GM12878 (cell line): ENCODE measurements around the gene MTX1. TPM values are rescaled to one million over a fixed set of nuclear protein-coding genes. Genes with fewer than 3 reads are reported as not detected.
A peak's percentile ranks its signal among the peaks of the same experiment; 100 is the strongest.

Experiments used
- EGR1 ChIP-seq, 2 experiments: IDR thresholded peaks; 1 replicate in 1 of 2; 2 replicates in 1 of 2; pipeline ENCODE4 v1.6.1; 2011 to 2012; ENCODE audit warnings: low read depth in 2 of 2, low read length in 2 of 2, borderline replicate concordance in 1 of 2, mild to moderate bottlenecking in 1 of 2, moderate library complexity in 1 of 2
- FOXM1 ChIP-seq: IDR thresholded peaks from 2 replicates; pipeline ENCODE4 v1.6.1; 2012; ENCODE audit warnings: low read depth, mild to moderate bottlenecking, inconsistent platforms, low read length, moderate library complexity
- NRF1 ChIP-seq: conservative IDR thresholded peaks from 2 replicates; pipeline ENCODE4 v1.6.1; 2011; ENCODE audit warnings: mild to moderate bottlenecking, low read depth, low read length, improper control_type of control experiment
- RB1 ChIP-seq: fragments of 450-650 bp; formaldehyde crosslinking; IDR thresholded peaks from 2 replicates; pipeline ENCODE4 v1.6.1; 2017; ENCODE audit warnings: mild to moderate bottlenecking, borderline replicate concordance
- RELA ChIP-seq: fragments of 450-650 bp; IDR thresholded peaks from 2 replicates; pipeline ENCODE4 v1.8.0; 2014; ENCODE audit warnings: borderline replicate concordance; ENCODE audit not compliant: partially characterized antibody
- SMC3 ChIP-seq: IDR thresholded peaks from 2 replicates; pipeline ENCODE4 v1.6.1; 2011; ENCODE audit warnings: low read length, improper control_type of control experiment, borderline replicate concordance
- TCF3 ChIP-seq: IDR thresholded peaks from 2 replicates; pipeline ENCODE4 v1.6.1; 2012; ENCODE audit warnings: low read depth, mild to moderate bottlenecking, low read length, borderline replicate concordance; ENCODE audit not compliant: insufficient read depth
- ZZZ3 ChIP-seq: IDR thresholded peaks from 2 replicates; pipeline ENCODE4 v1.6.1; 2011; ENCODE audit warnings: low read depth; ENCODE audit not compliant: control insufficient read depth, insufficient read length
- polyA plus RNA-seq, 11 experiments: library from polyadenylated mRNA; depleted of rRNA in 4 of 11; unstranded in 6 of 11; stranded (reverse) in 5 of 11; fragments of >200 nt; fragmentation: Nextera tagmentation in 4 of 11; fragmentation: Illumina TruSeq in 1 of 11; extraction: Ambion mirVana in 4 of 11; extraction: Trizol in 1 of 11; gene quantifications; 1 replicate in 1 of 11; 2 replicates in 10 of 11; pipeline versions ENCODE4 v1.2.1 to v1.2.3, GENCODE V29; 2011 to 2016; ENCODE audit warnings: inconsistent platforms in 2 of 11, missing spikeins in 2 of 11, low read depth in 1 of 11
- total RNA-seq, 4 experiments: library from RNA; depleted of rRNA in 3 of 4; stranded (reverse); fragments of >200 nt in 3 of 4; fragmentation: Illumina TruSeq in 1 of 4; extraction: Trizol in 1 of 4; gene quantifications; 2 replicates each; pipeline versions ENCODE4 v1.2.1 to v1.2.3, GENCODE V29; 2013 to 2021
- TF ChIP-seq, protein P1 (sequence below): IDR thresholded peaks from 2 replicates; pipeline ENCODE4 v1.6.1; 2012; ENCODE audit warnings: low read depth, low read length, improper control_type of control experiment
- TF ChIP-seq, protein P2 (sequence below): fragments of 450-650 bp; IDR thresholded peaks from 2 replicates; pipeline ENCODE4 v1.6.1; 2018; ENCODE audit warnings: mild to moderate bottlenecking, low read depth, moderate library complexity; ENCODE audit not compliant: partially characterized antibody
- TF ChIP-seq, protein P3 (sequence below): fragments of 450-650 bp; IDR thresholded peaks from 2 replicates; pipeline ENCODE4 v1.6.1; 2016; ENCODE audit warnings: mild to moderate bottlenecking, moderate library complexity, borderline replicate concordance
- TF ChIP-seq, protein P4 (sequence below): fragments of 450-650 bp; formaldehyde crosslinking; IDR thresholded peaks from 2 replicates; pipeline ENCODE4 v1.4.0; 2022; ENCODE audit warnings: mild to moderate bottlenecking, moderate library complexity
- TF ChIP-seq, protein P5 (sequence below): fragments of 450-650 bp; IDR thresholded peaks from 2 replicates; pipeline ENCODE4 v1.6.1; 2017; ENCODE audit warnings: mild to moderate bottlenecking

The MTX1 gene
- total and polyA plus RNA-seq, 10 of the 15 experiments (the other 5 are each of a cell fraction or from before 2014, with no cell fraction given), result 15.8 to 92.0 (median 49.1) TPM

DNA sequence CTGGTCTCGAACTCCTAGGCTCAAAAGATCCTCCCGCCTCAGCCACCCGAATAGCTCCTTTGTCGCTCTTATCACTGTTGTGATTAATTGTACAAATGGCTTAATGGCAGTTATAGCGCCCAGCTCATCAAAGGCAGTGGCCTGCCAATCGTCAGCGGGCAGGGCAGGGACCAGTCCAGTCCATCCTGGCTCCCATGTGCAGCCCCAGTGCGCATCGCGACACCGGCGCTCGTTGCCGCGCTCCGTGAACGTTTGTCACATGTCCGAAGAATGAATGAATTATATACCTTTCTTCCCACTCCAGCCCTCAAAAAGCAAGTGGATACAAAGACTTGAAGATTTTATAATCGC lies 18.4 kb downstream of the MTX1 start (continued):
- TF ChIP-seq TCF3, result no peak
- TF ChIP-seq, protein P1, sequence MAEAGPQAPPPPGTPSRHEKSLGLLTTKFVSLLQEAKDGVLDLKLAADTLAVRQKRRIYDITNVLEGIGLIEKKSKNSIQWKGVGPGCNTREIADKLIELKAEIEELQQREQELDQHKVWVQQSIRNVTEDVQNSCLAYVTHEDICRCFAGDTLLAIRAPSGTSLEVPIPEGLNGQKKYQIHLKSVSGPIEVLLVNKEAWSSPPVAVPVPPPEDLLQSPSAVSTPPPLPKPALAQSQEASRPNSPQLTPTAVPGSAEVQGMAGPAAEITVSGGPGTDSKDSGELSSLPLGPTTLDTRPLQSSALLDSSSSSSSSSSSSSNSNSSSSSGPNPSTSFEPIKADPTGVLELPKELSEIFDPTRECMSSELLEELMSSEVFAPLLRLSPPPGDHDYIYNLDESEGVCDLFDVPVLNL, result no peak
- no peak for TF ChIP-seq EGR1 (IDR thresholded peaks at IDR 0.05; ENCODE audit: borderline replicate concordance in 1 of 2, low read depth in 2 of 2, low read length in 2 of 2)
- TF ChIP-seq ZZZ3, result no peak
- TF ChIP-seq, protein P2, sequence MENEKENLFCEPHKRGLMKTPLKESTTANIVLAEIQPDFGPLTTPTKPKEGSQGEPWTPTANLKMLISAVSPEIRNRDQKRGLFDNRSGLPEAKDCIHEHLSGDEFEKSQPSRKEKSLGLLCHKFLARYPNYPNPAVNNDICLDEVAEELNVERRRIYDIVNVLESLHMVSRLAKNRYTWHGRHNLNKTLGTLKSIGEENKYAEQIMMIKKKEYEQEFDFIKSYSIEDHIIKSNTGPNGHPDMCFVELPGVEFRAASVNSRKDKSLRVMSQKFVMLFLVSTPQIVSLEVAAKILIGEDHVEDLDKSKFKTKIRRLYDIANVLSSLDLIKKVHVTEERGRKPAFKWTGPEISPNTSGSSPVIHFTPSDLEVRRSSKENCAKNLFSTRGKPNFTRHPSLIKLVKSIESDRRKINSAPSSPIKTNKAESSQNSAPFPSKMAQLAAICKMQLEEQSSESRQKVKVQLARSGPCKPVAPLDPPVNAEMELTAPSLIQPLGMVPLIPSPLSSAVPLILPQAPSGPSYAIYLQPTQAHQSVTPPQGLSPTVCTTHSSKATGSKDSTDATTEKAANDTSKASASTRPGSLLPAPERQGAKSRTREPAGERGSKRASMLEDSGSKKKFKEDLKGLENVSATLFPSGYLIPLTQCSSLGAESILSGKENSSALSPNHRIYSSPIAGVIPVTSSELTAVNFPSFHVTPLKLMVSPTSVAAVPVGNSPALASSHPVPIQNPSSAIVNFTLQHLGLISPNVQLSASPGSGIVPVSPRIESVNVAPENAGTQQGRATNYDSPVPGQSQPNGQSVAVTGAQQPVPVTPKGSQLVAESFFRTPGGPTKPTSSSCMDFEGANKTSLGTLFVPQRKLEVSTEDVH, result no peak
- no peak for TF ChIP-seq RELA
- no peak for TF ChIP-seq SMC3
- TF ChIP-seq RB1, result 0 out of 2 replicates have a peak, but pooled peaks have one; percentile 19
- no peak for TF ChIP-seq NRF1
- TF ChIP-seq, protein P3, sequence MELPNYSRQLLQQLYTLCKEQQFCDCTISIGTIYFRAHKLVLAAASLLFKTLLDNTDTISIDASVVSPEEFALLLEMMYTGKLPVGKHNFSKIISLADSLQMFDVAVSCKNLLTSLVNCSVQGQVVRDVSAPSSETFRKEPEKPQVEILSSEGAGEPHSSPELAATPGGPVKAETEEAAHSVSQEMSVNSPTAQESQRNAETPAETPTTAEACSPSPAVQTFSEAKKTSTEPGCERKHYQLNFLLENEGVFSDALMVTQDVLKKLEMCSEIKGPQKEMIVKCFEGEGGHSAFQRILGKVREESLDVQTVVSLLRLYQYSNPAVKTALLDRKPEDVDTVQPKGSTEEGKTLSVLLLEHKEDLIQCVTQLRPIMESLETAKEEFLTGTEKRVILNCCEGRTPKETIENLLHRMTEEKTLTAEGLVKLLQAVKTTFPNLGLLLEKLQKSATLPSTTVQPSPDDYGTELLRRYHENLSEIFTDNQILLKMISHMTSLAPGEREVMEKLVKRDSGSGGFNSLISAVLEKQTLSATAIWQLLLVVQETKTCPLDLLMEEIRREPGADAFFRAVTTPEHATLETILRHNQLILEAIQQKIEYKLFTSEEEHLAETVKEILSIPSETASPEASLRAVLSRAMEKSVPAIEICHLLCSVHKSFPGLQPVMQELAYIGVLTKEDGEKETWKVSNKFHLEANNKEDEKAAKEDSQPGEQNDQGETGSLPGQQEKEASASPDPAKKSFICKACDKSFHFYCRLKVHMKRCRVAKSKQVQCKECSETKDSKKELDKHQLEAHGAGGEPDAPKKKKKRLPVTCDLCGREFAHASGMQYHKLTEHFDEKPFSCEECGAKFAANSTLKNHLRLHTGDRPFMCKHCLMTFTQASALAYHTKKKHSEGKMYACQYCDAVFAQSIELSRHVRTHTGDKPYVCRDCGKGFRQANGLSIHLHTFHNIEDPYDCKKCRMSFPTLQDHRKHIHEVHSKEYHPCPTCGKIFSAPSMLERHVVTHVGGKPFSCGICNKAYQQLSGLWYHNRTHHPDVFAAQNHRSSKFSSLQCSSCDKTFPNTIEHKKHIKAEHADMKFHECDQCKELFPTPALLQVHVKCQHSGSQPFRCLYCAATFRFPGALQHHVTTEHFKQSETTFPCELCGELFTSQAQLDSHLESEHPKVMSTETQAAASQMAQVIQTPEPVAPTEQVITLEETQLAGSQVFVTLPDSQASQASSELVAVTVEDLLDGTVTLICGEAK, result no peak
- TF ChIP-seq, protein P4, sequence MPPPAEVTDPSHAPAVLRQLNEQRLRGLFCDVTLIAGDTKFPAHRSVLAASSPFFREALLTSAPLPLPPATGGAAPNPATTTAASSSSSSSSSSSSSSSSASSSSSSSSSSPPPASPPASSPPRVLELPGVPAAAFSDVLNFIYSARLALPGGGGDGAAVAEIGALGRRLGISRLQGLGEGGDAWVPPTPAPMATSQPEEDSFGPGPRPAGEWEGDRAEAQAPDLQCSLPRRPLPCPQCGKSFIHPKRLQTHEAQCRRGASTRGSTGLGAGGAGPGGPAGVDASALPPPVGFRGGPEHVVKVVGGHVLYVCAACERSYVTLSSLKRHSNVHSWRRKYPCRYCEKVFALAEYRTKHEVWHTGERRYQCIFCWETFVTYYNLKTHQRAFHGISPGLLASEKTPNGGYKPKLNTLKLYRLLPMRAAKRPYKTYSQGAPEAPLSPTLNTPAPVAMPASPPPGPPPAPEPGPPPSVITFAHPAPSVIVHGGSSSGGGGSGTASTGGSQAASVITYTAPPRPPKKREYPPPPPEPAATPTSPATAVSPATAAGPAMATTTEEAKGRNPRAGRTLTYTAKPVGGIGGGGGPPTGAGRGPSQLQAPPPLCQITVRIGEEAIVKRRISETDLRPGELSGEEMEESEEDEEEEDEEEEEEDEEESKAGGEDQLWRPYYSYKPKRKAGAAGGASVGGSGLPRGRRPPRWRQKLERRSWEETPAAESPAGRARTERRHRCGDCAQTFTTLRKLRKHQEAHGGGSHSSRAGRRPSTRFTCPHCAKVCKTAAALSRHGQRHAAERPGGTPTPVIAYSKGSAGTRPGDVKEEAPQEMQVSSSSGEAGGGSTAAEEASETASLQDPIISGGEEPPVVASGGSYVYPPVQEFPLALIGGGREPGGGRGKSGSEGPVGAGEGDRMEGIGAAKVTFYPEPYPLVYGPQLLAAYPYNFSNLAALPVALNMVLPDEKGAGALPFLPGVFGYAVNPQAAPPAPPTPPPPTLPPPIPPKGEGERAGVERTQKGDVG (CRISPR knock-in tag), result no peak
- TF ChIP-seq FOXM1, result no peak
- TF ChIP-seq, protein P5, sequence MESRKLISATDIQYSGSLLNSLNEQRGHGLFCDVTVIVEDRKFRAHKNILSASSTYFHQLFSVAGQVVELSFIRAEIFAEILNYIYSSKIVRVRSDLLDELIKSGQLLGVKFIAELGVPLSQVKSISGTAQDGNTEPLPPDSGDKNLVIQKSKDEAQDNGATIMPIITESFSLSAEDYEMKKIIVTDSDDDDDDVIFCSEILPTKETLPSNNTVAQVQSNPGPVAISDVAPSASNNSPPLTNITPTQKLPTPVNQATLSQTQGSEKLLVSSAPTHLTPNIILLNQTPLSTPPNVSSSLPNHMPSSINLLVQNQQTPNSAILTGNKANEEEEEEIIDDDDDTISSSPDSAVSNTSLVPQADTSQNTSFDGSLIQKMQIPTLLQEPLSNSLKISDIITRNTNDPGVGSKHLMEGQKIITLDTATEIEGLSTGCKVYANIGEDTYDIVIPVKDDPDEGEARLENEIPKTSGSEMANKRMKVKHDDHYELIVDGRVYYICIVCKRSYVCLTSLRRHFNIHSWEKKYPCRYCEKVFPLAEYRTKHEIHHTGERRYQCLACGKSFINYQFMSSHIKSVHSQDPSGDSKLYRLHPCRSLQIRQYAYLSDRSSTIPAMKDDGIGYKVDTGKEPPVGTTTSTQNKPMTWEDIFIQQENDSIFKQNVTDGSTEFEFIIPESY, result 0 out of 2 replicates have a peak, but pooled peaks have one; percentile 5
